ENCODE results near the gene NR0B1.

NR0B1 gene

DNA sequence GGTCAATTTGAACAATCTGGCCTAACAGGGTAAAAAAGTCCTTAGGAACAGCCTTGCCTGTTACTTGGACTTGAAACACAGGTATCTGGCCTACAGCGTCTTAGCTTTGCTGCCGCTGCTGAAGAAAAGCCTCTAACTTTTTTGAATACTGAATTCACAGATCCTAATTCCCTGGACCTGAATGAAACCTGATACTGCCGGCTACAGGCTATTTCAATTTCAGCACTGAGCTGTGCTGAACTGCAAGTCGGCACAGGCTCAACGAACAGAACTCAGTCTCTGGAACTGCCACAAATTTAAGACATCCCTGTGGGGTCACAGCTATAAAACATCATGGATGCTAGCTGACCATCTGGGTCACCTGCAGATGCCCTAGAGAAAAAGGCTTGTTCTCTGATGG, 7.2 kb downstream of the NR0B1 start:
- no peak overlapping the region for H3K4me3 ChIP-seq (ENCODE audit: low read depth, low read length)
- TF ChIP-seq, protein P1, sequence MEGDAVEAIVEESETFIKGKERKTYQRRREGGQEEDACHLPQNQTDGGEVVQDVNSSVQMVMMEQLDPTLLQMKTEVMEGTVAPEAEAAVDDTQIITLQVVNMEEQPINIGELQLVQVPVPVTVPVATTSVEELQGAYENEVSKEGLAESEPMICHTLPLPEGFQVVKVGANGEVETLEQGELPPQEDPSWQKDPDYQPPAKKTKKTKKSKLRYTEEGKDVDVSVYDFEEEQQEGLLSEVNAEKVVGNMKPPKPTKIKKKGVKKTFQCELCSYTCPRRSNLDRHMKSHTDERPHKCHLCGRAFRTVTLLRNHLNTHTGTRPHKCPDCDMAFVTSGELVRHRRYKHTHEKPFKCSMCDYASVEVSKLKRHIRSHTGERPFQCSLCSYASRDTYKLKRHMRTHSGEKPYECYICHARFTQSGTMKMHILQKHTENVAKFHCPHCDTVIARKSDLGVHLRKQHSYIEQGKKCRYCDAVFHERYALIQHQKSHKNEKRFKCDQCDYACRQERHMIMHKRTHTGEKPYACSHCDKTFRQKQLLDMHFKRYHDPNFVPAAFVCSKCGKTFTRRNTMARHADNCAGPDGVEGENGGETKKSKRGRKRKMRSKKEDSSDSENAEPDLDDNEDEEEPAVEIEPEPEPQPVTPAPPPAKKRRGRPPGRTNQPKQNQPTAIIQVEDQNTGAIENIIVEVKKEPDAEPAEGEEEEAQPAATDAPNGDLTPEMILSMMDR (IDR thresholded peaks at IDR 0.05; ENCODE audit: insufficient read depth, low read depth, low read length, missing control alignments) = no peak
- DNase-seq (ENCODE audit: low read depth) = no peak

DNA sequence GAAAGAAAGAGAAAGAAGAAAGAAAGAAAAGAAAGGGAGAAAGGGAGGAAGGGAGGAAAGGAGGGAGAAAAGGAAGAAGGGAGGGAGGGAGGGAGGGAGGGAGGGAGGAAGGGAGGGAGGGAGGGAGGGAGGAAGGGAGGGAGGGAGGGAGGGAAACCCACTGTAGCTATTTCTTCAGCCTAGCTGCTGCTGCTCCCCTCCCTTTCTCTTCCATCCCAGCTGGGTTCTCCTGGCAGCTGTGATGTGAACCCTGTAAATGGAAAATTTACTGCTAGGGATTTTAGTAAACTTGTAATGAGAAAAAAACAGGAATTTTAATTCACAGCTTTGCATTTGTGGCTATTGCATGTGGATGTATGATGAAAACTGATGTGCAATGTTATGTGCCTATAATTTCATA, 8.0 kb downstream of the NR0B1 start:
- no peak for DNase-seq (ENCODE audit: low read depth)
- no peak overlapping the region for H3K4me3 ChIP-seq (ENCODE audit: low read depth, low read length)
- TF ChIP-seq, protein P1 (IDR thresholded peaks at IDR 0.05; ENCODE audit: insufficient read depth, low read depth, low read length, missing control alignments) = no peak

DNA sequence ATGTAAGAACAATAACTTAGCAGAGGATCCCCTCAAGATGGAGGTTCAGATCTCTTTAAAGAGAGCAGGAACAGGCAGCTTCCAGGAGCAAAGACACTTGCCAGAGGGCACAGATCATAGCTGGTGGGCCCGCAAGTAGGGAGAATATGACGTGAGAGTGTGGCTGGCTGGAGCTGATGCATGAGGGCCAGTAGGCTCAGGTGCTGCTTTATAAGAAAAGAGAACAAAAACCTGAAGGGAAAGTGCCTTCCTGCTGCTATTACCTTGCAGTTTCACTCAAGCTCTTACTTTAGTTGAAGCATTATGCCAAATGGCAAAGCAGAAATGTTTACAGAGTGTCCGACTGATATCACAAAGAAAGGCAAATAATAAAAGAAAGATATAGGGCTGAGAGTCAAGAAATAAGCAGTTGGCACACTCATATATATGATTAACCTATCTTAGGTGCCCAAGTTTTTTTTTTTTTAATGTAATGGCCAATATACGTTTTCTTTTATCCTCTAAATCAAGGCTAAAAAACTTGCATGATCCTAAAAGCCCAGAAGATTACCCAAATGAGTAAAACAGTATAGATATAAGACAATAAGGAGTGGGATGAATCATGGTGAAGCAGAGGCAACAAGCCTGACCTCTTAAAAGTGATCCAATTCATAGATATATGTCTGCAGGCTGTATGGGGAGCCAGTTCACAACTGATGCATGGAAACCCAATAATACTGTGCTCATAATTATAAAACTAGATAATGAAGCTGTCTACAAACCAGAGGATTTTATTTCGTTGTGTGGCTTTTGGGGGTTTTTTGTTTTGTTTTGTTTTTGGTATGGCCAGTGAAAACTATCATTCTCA, 12.6 kb downstream of the NR0B1 start:
- TF ChIP-seq, protein P1 (IDR thresholded peaks at IDR 0.05; ENCODE audit: insufficient read depth, low read depth, low read length, missing control alignments) = no peak
- DNase-seq (ENCODE audit: low read depth) = peak; percentile 12
- no peak overlapping the region for H3K4me3 ChIP-seq (ENCODE audit: low read depth, low read length)

DNA sequence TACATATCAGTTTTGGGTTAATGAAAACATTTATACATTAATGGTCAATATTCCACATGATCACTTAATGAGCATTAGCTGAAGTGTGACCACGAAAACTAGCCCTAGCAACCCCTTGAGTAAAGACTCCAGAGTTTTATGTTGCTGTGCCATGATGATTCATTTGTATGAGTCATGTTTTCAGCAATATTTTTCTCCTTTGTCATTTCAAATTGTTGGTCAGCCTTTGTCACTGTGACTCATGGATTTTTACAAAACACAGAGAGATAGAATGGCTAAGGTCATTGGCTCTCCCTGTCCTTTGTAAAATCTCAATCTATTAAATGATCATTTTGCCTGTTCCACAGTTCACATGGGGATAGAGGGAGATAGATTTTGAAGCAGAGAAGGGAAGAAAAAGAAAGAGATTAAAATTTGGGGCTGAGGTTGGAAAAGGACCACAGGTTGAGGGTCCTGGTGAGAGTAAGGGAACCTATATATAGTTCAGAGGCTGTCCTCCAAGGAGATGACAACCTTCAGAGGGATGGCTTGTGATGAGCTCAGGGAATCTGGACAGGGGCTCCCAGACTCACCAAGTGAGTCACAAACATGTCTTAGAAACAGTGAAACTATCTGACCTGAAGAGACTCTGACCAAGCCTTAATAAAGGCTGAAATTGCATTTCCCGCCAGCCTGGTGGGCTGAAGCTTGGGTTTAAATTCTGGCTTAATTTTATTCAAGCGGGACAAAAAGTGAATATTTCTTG, 25.6 kb downstream of the NR0B1 start:
- TF ChIP-seq, protein P1 (IDR thresholded peaks at IDR 0.05; ENCODE audit: insufficient read depth, low read depth, low read length, missing control alignments) = no peak
- H3K4me3 ChIP-seq (ENCODE audit: low read depth, low read length) = no peak overlapping the region
- DNase-seq (ENCODE audit: low read depth) = no peak

DNA sequence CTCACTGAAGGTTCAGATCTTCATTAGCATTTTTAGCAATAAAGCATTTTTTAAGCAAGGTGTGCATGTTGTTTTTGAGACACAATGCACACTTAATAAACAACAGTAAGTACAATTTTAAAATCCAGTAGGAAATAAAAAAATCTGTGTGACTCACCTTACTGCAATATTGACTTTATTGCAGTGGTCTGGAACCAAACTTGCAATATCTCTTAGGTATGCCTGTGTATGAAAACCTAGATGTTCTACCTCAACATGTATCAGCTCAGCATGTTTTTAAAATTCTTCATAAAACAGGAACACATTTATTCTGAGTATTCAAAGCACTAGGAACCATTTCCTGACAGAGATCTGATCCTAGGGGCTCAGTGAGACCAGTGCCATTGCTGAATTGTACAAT, 26.7 kb downstream of the NR0B1 start:
- TF ChIP-seq, protein P1 (IDR thresholded peaks at IDR 0.05; ENCODE audit: insufficient read depth, low read depth, low read length, missing control alignments) = no peak
- no peak overlapping the region for H3K4me3 ChIP-seq (ENCODE audit: low read depth, low read length)
- DNase-seq (ENCODE audit: low read depth) = no peak

DNA sequence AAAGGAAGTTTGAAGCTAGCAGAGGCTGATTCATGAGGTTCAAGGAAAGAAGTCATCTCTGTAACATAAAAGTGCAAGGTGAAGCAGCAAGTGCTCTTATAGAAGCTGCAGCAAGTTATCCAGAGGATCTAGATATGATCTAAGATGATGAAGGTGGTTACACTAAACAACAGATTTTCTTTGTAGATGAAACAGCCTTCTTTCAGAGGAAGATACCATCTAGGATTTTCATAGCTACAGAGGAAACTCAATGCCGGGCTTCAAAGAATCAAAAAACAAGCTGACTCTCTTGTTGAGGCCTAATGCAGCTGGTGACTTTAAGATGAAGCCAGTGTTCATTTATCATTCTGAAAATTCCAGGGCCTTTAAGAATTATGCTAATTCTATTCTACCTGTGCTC, 28.8 kb downstream of the NR0B1 start:
- H3K4me3 ChIP-seq (ENCODE audit: low read depth, low read length) = no peak overlapping the region
- TF ChIP-seq, protein P1 (IDR thresholded peaks at IDR 0.05; ENCODE audit: insufficient read depth, low read depth, low read length, missing control alignments) = no peak
- no peak for DNase-seq (ENCODE audit: low read depth)

All from GM12865 (cell line).